Gastroesophageal sphincter (tissue), 4 donors: Measurements from ENCODE around the gene EIPR1. TPM values are rescaled to one million over a fixed set of nuclear protein-coding genes. Genes with fewer than 3 reads are reported as not detected.

Experiments used
- ATAC-seq: fragments of 150-250 bp; one replicate; pipeline ENCODE4 v1.9.1; 2016; ENCODE audit warnings: mild to moderate bottlenecking, moderate library complexity
- H3K27ac ChIP-seq, 4 donors: fragments of 200-600 bp; sonication (generic) in 3 of 4; 1 replicate in 3 of 4; 2 replicates in 1 of 4; pipeline ENCODE4 v1.5.1; 2016 to 2019
- H3K27me3 ChIP-seq: fragments of 200-600 bp; sonication (generic); one replicate; pipeline ENCODE4 v1.5.1; 2019
- H3K36me3 ChIP-seq, 2 donors: fragments of 200-600 bp; sonication (generic); one replicate each; pipeline ENCODE4 v1.5.1; 2019; ENCODE audit warnings: control low read depth in 1 of 2
- H3K4me1 ChIP-seq, 3 donors: fragments of 200-600 bp; sonication (generic); 1 replicate in 2 of 3; 2 replicates in 1 of 3; pipeline ENCODE4 v1.5.1; 2016 to 2019; ENCODE audit warnings: control low read depth in 2 of 3
- H3K4me3 ChIP-seq, 2 donors: fragments of 200-600 bp; sonication (generic); one replicate each; pipeline ENCODE4 v1.5.1; 2019; ENCODE audit warnings: mild to moderate bottlenecking in 1 of 2, moderate library complexity in 1 of 2
- H3K9me3 ChIP-seq, 3 donors: fragments of 200-600 bp; sonication (generic); one replicate each; pipeline ENCODE4 v1.5.1; 2017 to 2019; ENCODE audit warnings: control low read depth in 2 of 3
- EP300 ChIP-seq: sonication (generic); formaldehyde crosslinking; IDR thresholded peaks from one replicate; pipeline ENCODE4 v1.6.1; 2017; ENCODE audit warnings: antibody characterized with exemption, mild to moderate bottlenecking
- POLR2A ChIP-seq, 2 donors: fragments of 450-650 bp; IDR thresholded peaks; one replicate each; pipeline ENCODE4 v1.6.1; 2017; ENCODE audit warnings: antibody characterized with exemption in 2 of 2, mild to moderate bottlenecking in 2 of 2, moderate library complexity in 1 of 2
- POLR2AphosphoS5 ChIP-seq: sonication (generic); formaldehyde crosslinking; IDR thresholded peaks from one replicate; pipeline ENCODE4 v1.6.1; 2017; ENCODE audit warnings: antibody characterized with exemption
- WGBS, 2 donors: methylation state at CpG; one replicate each; pipeline ENCODE4 v1.1.5; 2018; ENCODE audit warnings: low coverage in 1 of 2; 5-methylcytosine and 5-hydroxymethylcytosine counted together
- total RNA-seq, 4 donors: library from RNA; depleted of rRNA; stranded (reverse); fragments of >200 nt; gene quantifications; one replicate each; pipeline ENCODE4 v1.1.0, GENCODE V29; 2016
- TF ChIP-seq, protein P1 (sequence below), 4 experiments: fragments of 200-600 bp in 2 of 4; fragments of 450-650 bp in 2 of 4; sonication (generic) in 1 of 4; IDR thresholded peaks; one replicate each; pipeline ENCODE4 v1.5.1; 2017 to 2019; ENCODE audit warnings: antibody characterized with exemption in 4 of 4, mild to moderate bottlenecking in 2 of 4, moderate library complexity in 2 of 4

Gene EIPR1
- total RNA-seq, 4 donors from 2014 or later = 11.3 to 26.8 (median 22.2) TPM

DNA sequence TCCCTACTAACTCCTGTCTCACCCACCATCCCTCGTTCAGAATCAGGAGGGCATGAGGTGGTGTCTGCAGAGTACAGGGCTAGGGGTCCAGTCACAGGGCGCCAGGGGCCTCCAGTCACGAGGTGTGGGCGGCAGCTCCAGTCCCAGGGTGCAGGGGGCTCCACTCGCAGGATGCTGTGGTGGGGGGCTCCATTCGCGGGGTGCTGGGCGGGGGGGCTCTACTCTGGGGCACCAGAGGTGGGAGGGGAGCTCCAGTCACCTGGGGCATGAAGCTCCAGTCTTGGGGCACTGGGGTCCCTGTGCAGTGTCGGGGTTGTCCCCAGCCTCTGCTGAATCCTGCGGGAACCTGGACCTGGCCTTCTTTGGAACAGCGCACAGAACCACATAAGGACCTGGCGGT is 66.0 kb downstream of the EIPR1 start:
- no peak for TF ChIP-seq EP300
- TF ChIP-seq POLR2A (IDR thresholded peaks at IDR 0.05) = no peak
- TF ChIP-seq, protein P1, sequence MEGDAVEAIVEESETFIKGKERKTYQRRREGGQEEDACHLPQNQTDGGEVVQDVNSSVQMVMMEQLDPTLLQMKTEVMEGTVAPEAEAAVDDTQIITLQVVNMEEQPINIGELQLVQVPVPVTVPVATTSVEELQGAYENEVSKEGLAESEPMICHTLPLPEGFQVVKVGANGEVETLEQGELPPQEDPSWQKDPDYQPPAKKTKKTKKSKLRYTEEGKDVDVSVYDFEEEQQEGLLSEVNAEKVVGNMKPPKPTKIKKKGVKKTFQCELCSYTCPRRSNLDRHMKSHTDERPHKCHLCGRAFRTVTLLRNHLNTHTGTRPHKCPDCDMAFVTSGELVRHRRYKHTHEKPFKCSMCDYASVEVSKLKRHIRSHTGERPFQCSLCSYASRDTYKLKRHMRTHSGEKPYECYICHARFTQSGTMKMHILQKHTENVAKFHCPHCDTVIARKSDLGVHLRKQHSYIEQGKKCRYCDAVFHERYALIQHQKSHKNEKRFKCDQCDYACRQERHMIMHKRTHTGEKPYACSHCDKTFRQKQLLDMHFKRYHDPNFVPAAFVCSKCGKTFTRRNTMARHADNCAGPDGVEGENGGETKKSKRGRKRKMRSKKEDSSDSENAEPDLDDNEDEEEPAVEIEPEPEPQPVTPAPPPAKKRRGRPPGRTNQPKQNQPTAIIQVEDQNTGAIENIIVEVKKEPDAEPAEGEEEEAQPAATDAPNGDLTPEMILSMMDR (IDR thresholded peaks at IDR 0.05) = no peak
- TF ChIP-seq POLR2AphosphoS5 = no peak
- H3K36me3 ChIP-seq = no peaks in the 10 kb centered on the region
- ATAC-seq = no peak

GRCh38 chr2:3309496-3310355 is 67.9 kb downstream of the EIPR1 start:
- Histone ChIP-seq H3K27ac (no peak overlapping the region), H3K36me3 (no peaks in the 10 kb centered on the region), H3K4me1 (no peaks in the 10 kb centered on the region), H3K4me3 (no peak overlapping the region), H3K27me3 (no peaks in the 10 kb centered on the region), H3K9me3 (no peaks in the 10 kb centered on the region)
- 76 to 89% methylated on average over 9 to 13 of the region's 23 CpGs for WGBS, 2 donors
- no peak for ATAC-seq
- TF ChIP-seq, protein P1 (IDR thresholded peaks at IDR 0.05) = no peak
- TF ChIP-seq POLR2A (IDR thresholded peaks at IDR 0.05) = no peak
- TF ChIP-seq EP300 = no peak
- TF ChIP-seq POLR2AphosphoS5 = no peak

More for the DNA sequence above, 66.0 kb downstream of the EIPR1 start:
- WGBS, 2 donors = 88 to 92% methylated on average over 1 to 2 of the region's 12 CpGs
- Histone ChIP-seq H3K4me1 (no peaks in the 10 kb centered on the region), H3K9me3 (no peaks in the 10 kb centered on the region), H3K27me3 (no peaks in the 10 kb centered on the region), H3K4me3 (no peak overlapping the region), H3K27ac (no peak overlapping the region)

DNA sequence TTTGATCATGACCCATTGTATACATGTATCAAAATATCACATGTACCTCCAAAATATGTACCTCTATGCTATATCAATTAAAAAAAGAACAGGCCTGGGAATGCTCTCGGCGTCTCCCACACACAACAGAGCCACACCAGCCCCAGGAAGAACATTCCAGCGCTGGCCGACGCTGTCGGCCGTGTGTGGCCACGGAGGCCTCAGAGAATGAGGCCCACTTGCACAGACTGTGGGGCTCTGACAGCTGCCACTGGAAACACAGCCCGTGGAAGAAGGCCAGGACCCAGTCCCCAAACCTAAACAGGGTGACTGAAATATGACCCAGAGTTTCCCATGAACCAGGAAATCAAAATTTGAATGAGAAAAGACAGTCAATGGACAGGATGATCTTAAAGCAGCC is 69.7 kb downstream of the EIPR1 start:
- Histone ChIP-seq H3K4me1 (peaks cover 0 to 9% (median 4%) of the 10 kb centered on the region in 3 donors), H3K9me3 (no peaks in the 10 kb centered on the region), H3K36me3 (no peaks in the 10 kb centered on the region), H3K27me3 (no peaks in the 10 kb centered on the region), H3K27ac (no peak overlapping the region), H3K4me3 (no peak overlapping the region)
- no peak for ATAC-seq
- WGBS, 2 donors = 87 to 92% methylated on average over 5 to 9 of the region's 9 CpGs
- TF ChIP-seq, protein P1 (IDR thresholded peaks at IDR 0.05) = no peak
- TF ChIP-seq POLR2A (IDR thresholded peaks at IDR 0.05) (no peak), EP300 (no peak), POLR2AphosphoS5 (no peak)

DNA sequence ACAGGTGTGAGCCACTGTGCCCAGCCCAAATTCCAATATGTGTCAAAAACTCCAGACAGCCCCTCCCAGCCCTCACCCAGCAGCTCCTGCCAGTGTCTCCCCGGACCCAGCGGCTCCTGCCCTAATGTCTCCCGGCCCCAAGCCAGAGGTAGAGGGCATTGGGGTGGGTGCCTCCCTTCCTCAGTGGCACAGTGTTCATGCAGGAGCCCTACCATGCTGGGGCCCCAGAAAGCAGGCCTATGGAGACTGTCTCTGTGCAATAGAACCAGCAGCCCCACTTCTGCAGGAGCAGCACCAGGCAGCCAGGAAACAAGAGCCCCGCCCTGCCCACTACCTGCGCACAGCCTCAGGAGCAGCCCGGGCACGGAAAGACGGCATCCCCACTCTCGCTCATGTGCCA is 70.4 kb downstream of the EIPR1 start:
- no peak overlapping the region for H3K4me3 ChIP-seq
- H3K4me1 ChIP-seq = peaks cover 0 to 9% (median 4%) of the 10 kb centered on the region in 3 donors
- 97% methylated on average over 6 of the region's 9 CpGs; no CpG with 5 or more reads in 1 of the 2 donors for WGBS, 2 donors
- no peak for ATAC-seq
- H3K27me3 ChIP-seq = no peaks in the 10 kb centered on the region
- no peaks in the 10 kb centered on the region for H3K36me3 ChIP-seq
- H3K27ac ChIP-seq = no peak overlapping the region
- TF ChIP-seq, protein P1 (IDR thresholded peaks at IDR 0.05) = no peak
- no peak for TF ChIP-seq POLR2AphosphoS5
- TF ChIP-seq EP300 = no peak
- no peak for TF ChIP-seq POLR2A (IDR thresholded peaks at IDR 0.05)
- H3K9me3 ChIP-seq = no peaks in the 10 kb centered on the region

DNA sequence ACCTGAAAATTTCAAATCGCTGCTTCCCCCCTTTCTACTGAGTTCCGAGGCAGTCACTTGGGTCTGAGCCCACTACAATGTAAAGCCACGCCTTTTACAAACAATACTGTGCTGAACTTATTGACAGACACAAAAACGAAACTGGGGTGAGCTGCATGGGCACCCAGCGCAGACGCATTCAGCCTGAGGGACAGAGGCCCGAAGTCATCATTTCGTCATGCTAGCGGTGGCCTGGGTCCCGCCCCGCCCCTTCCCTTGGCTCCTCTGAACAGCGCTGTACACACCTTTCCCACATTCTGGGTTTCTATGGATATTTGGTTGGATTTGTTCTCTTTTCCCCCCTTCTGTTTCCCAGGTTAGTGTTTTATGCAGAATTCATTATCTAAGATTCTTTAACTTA is 71.7 kb downstream of the EIPR1 start:
- H3K27ac ChIP-seq = no peak overlapping the region
- no peak overlapping the region for H3K4me3 ChIP-seq
- no peaks in the 10 kb centered on the region for H3K9me3 ChIP-seq
- H3K36me3 ChIP-seq = peaks cover 0 to 7% of the 10 kb centered on the region in 2 donors
- no peaks in the 10 kb centered on the region for H3K27me3 ChIP-seq
- 73 to 86% methylated on average over 2 to 12 of the region's 12 CpGs for WGBS, 2 donors
- ATAC-seq = no peak
- TF ChIP-seq POLR2AphosphoS5 = no peak
- TF ChIP-seq POLR2A (IDR thresholded peaks at IDR 0.05) = no peak
- no peak for TF ChIP-seq EP300
- TF ChIP-seq, protein P1 (IDR thresholded peaks at IDR 0.05) = no peak
- H3K4me1 ChIP-seq = peaks cover 0 to 9% (median 4%) of the 10 kb centered on the region in 3 donors
